Measurements from ENCODE around the gene NPL. TPM values are rescaled to one million over a fixed set of nuclear protein-coding genes. Genes with fewer than 3 reads are reported as not detected.

Gene NPL
- total and polyA plus RNA-seq, 12 donors: 1.4 to 26.5 (median 3.1) TPM

GRCh38 chr1:182842265-182842664 is 52.7 kb downstream of the NPL start:
- TF ChIP-seq, protein P1, sequence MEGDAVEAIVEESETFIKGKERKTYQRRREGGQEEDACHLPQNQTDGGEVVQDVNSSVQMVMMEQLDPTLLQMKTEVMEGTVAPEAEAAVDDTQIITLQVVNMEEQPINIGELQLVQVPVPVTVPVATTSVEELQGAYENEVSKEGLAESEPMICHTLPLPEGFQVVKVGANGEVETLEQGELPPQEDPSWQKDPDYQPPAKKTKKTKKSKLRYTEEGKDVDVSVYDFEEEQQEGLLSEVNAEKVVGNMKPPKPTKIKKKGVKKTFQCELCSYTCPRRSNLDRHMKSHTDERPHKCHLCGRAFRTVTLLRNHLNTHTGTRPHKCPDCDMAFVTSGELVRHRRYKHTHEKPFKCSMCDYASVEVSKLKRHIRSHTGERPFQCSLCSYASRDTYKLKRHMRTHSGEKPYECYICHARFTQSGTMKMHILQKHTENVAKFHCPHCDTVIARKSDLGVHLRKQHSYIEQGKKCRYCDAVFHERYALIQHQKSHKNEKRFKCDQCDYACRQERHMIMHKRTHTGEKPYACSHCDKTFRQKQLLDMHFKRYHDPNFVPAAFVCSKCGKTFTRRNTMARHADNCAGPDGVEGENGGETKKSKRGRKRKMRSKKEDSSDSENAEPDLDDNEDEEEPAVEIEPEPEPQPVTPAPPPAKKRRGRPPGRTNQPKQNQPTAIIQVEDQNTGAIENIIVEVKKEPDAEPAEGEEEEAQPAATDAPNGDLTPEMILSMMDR (IDR thresholded peaks at IDR 0.05): no peak
- Histone ChIP-seq H3K4me1 (peaks cover 5 to 57% (median 34%) of the 10 kb centered on the region in 9 donors), H3K4me3 (no peak overlapping the region), H3K9me3 (no peaks in the 10 kb centered on the region), H3K27me3 (no peaks in the 10 kb centered on the region), H3K36me3 (peaks cover 0 to 51% (median 9%) of the 10 kb centered on the region in 9 donors), H3K27ac (no peak overlapping the region)
- no peak for ATAC-seq
- no peak for DNase-seq
- intact Hi-C loops (cut with DNase I): no loop called here
- WGBS, 2 donors: 55% methylated on average over 4 of the region's 4 CpGs

DNA sequence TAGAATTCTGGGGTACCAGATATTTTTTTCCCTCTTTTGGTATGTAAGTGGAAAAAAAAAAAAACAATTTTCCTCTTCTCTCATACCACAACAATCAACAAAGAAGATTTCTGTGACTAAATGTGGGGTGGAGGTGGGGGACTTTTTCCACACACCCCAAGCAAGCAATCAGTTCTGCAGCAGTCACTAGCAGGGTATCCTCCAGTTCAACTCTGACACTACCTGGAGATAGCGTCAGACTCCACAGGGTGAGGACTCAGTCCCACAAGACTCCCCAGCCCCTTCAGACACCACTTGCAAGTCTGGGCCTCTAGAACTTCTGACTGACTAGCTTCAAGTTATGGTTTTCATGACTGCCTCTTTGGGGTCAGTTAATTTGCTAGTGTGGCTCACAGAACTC is 55.8 kb downstream of the NPL start:
- Histone ChIP-seq H3K4me1 (peaks cover 5 to 55% (median 34%) of the 10 kb centered on the region in 9 donors), H3K27ac (no peak overlapping the region), H3K9me3 (no peaks in the 10 kb centered on the region), H3K4me3 (no peak overlapping the region), H3K27me3 (no peaks in the 10 kb centered on the region), H3K36me3 (peaks cover 0 to 83% (median 30%) of the 10 kb centered on the region in 9 donors)
- TF ChIP-seq, protein P1 (IDR thresholded peaks at IDR 0.05): no peak
- no peak for DNase-seq
- no peak for ATAC-seq
- 92 to 97% methylated on average over 1 of the region's 1 CpG for WGBS, 2 donors
- intact Hi-C loops (cut with DNase I): no loop called here

DNA sequence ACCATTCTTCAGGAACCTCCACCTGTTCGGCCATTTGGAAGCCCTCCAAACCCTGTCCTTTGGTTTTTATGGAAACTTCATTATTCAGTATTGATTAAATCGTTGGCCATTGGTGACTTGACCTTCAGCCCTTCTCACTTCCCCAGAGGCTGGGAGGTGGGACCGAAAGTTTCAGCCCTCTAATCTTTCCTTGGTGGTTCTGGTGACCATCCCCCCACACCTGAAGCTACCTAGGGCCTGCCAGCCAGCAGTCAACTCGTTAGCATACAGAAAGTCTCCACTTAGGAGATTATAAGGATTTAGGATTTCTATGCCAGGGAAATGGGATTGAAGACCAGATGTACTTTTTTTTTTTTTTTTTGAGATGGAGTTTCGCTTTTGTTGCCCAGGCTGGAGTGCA is 56.3 kb downstream of the NPL start:
- Histone ChIP-seq H3K36me3 (peaks cover 0 to 88% (median 35%) of the 10 kb centered on the region in 9 donors), H3K27ac (no peak overlapping the region), H3K4me3 (no peak overlapping the region), H3K27me3 (no peaks in the 10 kb centered on the region), H3K9me3 (no peaks in the 10 kb centered on the region), H3K4me1 (peaks cover under 1 to 50% (median 29%) of the 10 kb centered on the region in 9 donors)
- ATAC-seq (no peak), DNase-seq (no peak)
- intact Hi-C loops (cut with DNase I): no loop called here
- TF ChIP-seq, protein P1 (IDR thresholded peaks at IDR 0.05): no peak
- WGBS, 2 donors: 79 to 81% methylated on average over 5 of the region's 5 CpGs

- peaks cover 0 to 100% (median 40%) of the 10 kb centered on the region in 9 donors for H3K36me3 ChIP-seq
- H3K4me3 ChIP-seq: no peak overlapping the region
- H3K4me1 ChIP-seq: peaks cover 0 to 38% (median 17%) of the 10 kb centered on the region in 9 donors
- H3K27ac ChIP-seq: no peak overlapping the region
- H3K27me3 ChIP-seq: no peaks in the 10 kb centered on the region
- TF ChIP-seq, protein P1 (IDR thresholded peaks at IDR 0.05): no peak
- no peak for DNase-seq
- no peaks in the 10 kb centered on the region for H3K9me3 ChIP-seq
- ATAC-seq: no peak
- intact Hi-C loops (cut with DNase I): no loop called here
These were observed 57.5 kb downstream of the NPL start for GRCh38 chr1:182847105-182847504.
